NB4 (cell line): Measurements from ENCODE around the gene PBRM1.
A peak's percentile ranks its signal among the peaks of the same experiment; 100 is the strongest.

ENCODE experiments used
- DNase-seq: peaks from one replicate; pipeline ENCODE4 v3.0.0; 2010; ENCODE audit warnings: low read depth
- H3K4me3 ChIP-seq: one replicate; pipeline ENCODE4 v1.5.1; 2011; ENCODE audit warnings: mild to moderate bottlenecking, low read depth, low read length, moderate library complexity
- CTCF ChIP-seq: IDR thresholded peaks from one replicate; pipeline ENCODE4 v1.5.1; 2012; ENCODE audit warnings: low read depth, low read length
- MAX ChIP-seq: IDR thresholded peaks from 2 replicates; pipeline ENCODE4 v1.6.1; 2011; ENCODE audit warnings: low read depth, low read length
- MYC ChIP-seq: IDR thresholded peaks from 2 replicates; pipeline ENCODE4 v1.6.1; 2011; ENCODE audit warnings: low read depth, low read length
- POLR2A ChIP-seq: IDR thresholded peaks from 2 replicates; pipeline ENCODE4 v1.6.1; 2011; ENCODE audit warnings: mild to moderate bottlenecking; ENCODE audit not compliant: insufficient read length; ENCODE audit errors: extremely low read depth

The PBRM1 gene

GRCh38 chr3:52498137-52499054 is 187.3 kb downstream of the PBRM1 start:
- peak; percentile 98 for DNase-seq
- TF ChIP-seq MYC = peak; percentile 51
- TF ChIP-seq POLR2A = no peak
- TF ChIP-seq CTCF = no peak
- TF ChIP-seq MAX = peak; percentile 66
- H3K4me3 ChIP-seq = peak overlapping the region; percentile 39

- peak; percentile 71 for DNase-seq
- peak overlapping the region; percentile 66 for H3K4me3 ChIP-seq
- TF ChIP-seq MAX (peak; percentile 70), MYC (no peak; the same call in 1 of the 2 replicates)
These were observed 189.7 kb downstream of the PBRM1 start for GRCh38 chr3:52495777-52496602.
